WTC11 (cell line): ENCODE results near the gene USP47. TPM values are rescaled to one million over a fixed set of nuclear protein-coding genes. Genes with fewer than 3 reads are reported as not detected.

Source experiments
- ATAC-seq: fragments of 200-7000 bp; cut with Tn5 transposase; 2 replicates; pipeline ENCODE4 v1.10.0; 2021; ENCODE audit warnings: mild to moderate bottlenecking, moderate library complexity
- CTCF ChIA-PET: fragments of 300-600 bp; sonication (Branson Sonifier 250); formaldehyde crosslinking; loops from one replicate; lab custom pipeline; 2021; ENCODE audit warnings: antibody characterized with exemption; lab: Charles Lee
- POLR2A ChIA-PET: fragments of 350-600 bp; sonication (Branson Sonifier 250); formaldehyde crosslinking; loops from one replicate; lab custom pipeline; 2021; ENCODE audit warnings: antibody characterized with exemption; lab: Charles Lee
- DNase-seq: peaks from one replicate; pipeline ENCODE4 v3.0.0; 2021; ENCODE audit warnings: low spot score
- H3K27ac Mint-ChIP-seq: 2 replicates; pipeline ENCODE4 v1.8.0; 2021; ENCODE audit warnings: mixed read lengths
- H3K27me3 Mint-ChIP-seq: 2 replicates; pipeline ENCODE4 v1.8.0; 2021; ENCODE audit warnings: low read depth, mild to moderate bottlenecking, moderate library complexity, mixed read lengths
- H3K36me3 Mint-ChIP-seq: 2 replicates; pipeline ENCODE4 v1.8.0; 2021; ENCODE audit warnings: mixed read lengths
- H3K4me1 Mint-ChIP-seq: 2 replicates; pipeline ENCODE4 v1.8.0; 2022; ENCODE audit warnings: mixed read lengths
- H3K4me3 Mint-ChIP-seq: 2 replicates; pipeline ENCODE4 v1.8.0; 2021; ENCODE audit warnings: mild to moderate bottlenecking, moderate library complexity, mixed read lengths
- H3K9me3 Mint-ChIP-seq: 2 replicates; pipeline ENCODE4 v1.8.0; 2021; ENCODE audit warnings: mixed read lengths
- ATF1 ChIP-seq: sonication (generic); formaldehyde crosslinking; IDR thresholded peaks from 2 replicates; pipeline ENCODE4 v1.8.1; 2023; ENCODE audit warnings: mild to moderate bottlenecking, moderate library complexity, missing genetic modification reagents
- CREM ChIP-seq: sonication (generic); formaldehyde crosslinking; IDR thresholded peaks from 2 replicates; pipeline ENCODE4 v1.8.1; 2022; ENCODE audit warnings: mild to moderate bottlenecking, missing genetic modification reagents, moderate library complexity
- FOXJ3 ChIP-seq: sonication (generic); formaldehyde crosslinking; IDR thresholded peaks from 2 replicates; pipeline ENCODE4 v1.9.0; 2021; ENCODE audit warnings: missing genetic modification reagents, mild to moderate bottlenecking, borderline replicate concordance
- FOXK1 ChIP-seq: sonication (generic); formaldehyde crosslinking; IDR thresholded peaks from 2 replicates; pipeline ENCODE4 v1.8.0; 2022; ENCODE audit warnings: mild to moderate bottlenecking, moderate library complexity, missing genetic modification reagents
- GABPB1 ChIP-seq: sonication (generic); formaldehyde crosslinking; IDR thresholded peaks from 2 replicates; pipeline ENCODE4 v1.8.1; 2023; ENCODE audit warnings: mild to moderate bottlenecking, missing genetic modification reagents
- GTF2I ChIP-seq: fragments of 250-450 bp; sonication (Bioruptor Pico); conservative IDR thresholded peaks from 2 replicates; pipeline ENCODE4 v1.4.0; 2021; ENCODE audit warnings: mild to moderate bottlenecking
- NFATC4 ChIP-seq: fragments of 250-450 bp; sonication (Bioruptor Pico); IDR thresholded peaks from 2 replicates; pipeline ENCODE4 v1.9.0; 2021; ENCODE audit warnings: mild to moderate bottlenecking
- RORB ChIP-seq: fragments of 250-450 bp; sonication (Bioruptor Pico); IDR thresholded peaks from 2 replicates; pipeline ENCODE4 v1.9.0; 2021; ENCODE audit warnings: mild to moderate bottlenecking
- SOX15 ChIP-seq: fragments of 250-450 bp; sonication (Bioruptor Pico); IDR thresholded peaks from 2 replicates; pipeline ENCODE4 v1.9.0; 2021; ENCODE audit warnings: mild to moderate bottlenecking
- ZNF121 ChIP-seq: sonication (generic); formaldehyde crosslinking; IDR thresholded peaks from 2 replicates; pipeline ENCODE4 v1.8.0; 2023; ENCODE audit warnings: missing genetic modification reagents
- ZNF138 ChIP-seq: sonication (generic); formaldehyde crosslinking; conservative IDR thresholded peaks from 2 replicates; pipeline ENCODE4 v1.8.1; 2022; ENCODE audit warnings: mild to moderate bottlenecking, moderate library complexity, missing genetic modification reagents
- ZNF263 ChIP-seq: sonication (generic); formaldehyde crosslinking; IDR thresholded peaks from 2 replicates; pipeline ENCODE4 v1.8.1; 2022; ENCODE audit warnings: low read depth, mild to moderate bottlenecking, moderate library complexity, missing genetic modification reagents
- total RNA-seq: library from RNA; stranded (reverse); gene quantifications from 3 replicates; pipeline ENCODE4 v1.2.3, GENCODE V29; 2021
- TF ChIP-seq, protein P1 (sequence below): sonication (generic); formaldehyde crosslinking; IDR thresholded peaks from 2 replicates; pipeline ENCODE4 v1.8.0; 2022; ENCODE audit warnings: missing genetic modification reagents
- TF ChIP-seq, protein P2 (sequence below): sonication (generic); formaldehyde crosslinking; IDR thresholded peaks from 2 replicates; pipeline ENCODE4 v1.8.1; 2023; ENCODE audit warnings: mild to moderate bottlenecking, missing genetic modification reagents, moderate library complexity
- TF ChIP-seq, protein P3 (sequence below): fragments of 250-450 bp; sonication (Bioruptor Pico); IDR thresholded peaks from 2 replicates; pipeline ENCODE4 v1.8.0; 2021; ENCODE audit warnings: mild to moderate bottlenecking
- TF ChIP-seq, protein P4 (sequence below): sonication (generic); formaldehyde crosslinking; IDR thresholded peaks from 2 replicates; pipeline ENCODE4 v1.8.1; 2023; ENCODE audit warnings: mild to moderate bottlenecking, moderate library complexity, missing genetic modification reagents
- TF ChIP-seq, protein P5 (sequence below): sonication (generic); formaldehyde crosslinking; IDR thresholded peaks from 2 replicates; pipeline ENCODE4 v1.8.1; 2022; ENCODE audit warnings: low read depth, missing genetic modification reagents, borderline replicate concordance
- TF ChIP-seq, protein P6 (sequence below): fragments of 250-450 bp; sonication (Bioruptor Pico); IDR thresholded peaks from 2 replicates; pipeline ENCODE4 v2.1.2; 2022; ENCODE audit warnings: mild to moderate bottlenecking, moderate library complexity

USP47 gene
- total RNA-seq, 1 experiment from 2014 or later: 19.7 TPM

DNA sequence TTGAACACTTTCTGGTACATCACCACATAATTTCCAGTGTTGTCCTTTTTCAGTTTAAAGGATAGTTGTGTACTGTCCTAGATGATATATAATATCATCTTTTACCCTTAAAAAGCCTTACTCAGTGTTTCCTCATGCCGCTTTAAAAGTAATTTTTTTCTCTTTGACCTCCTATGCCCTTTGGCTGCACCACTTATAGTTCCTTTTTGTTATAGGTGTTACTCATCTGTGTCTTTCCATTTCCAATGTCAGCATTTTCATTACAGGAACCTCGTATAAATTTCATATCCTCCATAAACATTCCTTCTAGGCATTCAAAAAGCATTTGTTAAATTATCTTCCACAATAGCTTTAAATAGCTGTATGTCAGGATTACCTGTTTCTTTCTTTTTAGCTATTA lies 40.8 kb downstream of the USP47 start (continued):
- TF ChIP-seq, protein P1, sequence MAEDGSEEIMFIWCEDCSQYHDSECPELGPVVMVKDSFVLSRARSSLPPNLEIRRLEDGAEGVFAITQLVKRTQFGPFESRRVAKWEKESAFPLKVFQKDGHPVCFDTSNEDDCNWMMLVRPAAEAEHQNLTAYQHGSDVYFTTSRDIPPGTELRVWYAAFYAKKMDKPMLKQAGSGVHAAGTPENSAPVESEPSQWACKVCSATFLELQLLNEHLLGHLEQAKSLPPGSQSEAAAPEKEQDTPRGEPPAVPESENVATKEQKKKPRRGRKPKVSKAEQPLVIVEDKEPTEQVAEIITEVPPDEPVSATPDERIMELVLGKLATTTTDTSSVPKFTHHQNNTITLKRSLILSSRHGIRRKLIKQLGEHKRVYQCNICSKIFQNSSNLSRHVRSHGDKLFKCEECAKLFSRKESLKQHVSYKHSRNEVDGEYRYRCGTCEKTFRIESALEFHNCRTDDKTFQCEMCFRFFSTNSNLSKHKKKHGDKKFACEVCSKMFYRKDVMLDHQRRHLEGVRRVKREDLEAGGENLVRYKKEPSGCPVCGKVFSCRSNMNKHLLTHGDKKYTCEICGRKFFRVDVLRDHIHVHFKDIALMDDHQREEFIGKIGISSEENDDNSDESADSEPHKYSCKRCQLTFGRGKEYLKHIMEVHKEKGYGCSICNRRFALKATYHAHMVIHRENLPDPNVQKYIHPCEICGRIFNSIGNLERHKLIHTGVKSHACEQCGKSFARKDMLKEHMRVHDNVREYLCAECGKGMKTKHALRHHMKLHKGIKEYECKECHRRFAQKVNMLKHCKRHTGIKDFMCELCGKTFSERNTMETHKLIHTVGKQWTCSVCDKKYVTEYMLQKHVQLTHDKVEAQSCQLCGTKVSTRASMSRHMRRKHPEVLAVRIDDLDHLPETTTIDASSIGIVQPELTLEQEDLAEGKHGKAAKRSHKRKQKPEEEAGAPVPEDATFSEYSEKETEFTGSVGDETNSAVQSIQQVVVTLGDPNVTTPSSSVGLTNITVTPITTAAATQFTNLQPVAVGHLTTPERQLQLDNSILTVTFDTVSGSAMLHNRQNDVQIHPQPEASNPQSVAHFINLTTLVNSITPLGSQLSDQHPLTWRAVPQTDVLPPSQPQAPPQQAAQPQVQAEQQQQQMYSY: no peak
- no peak for TF ChIP-seq FOXJ3 (CRISPR knock-in tag)
- TF ChIP-seq, protein P2, sequence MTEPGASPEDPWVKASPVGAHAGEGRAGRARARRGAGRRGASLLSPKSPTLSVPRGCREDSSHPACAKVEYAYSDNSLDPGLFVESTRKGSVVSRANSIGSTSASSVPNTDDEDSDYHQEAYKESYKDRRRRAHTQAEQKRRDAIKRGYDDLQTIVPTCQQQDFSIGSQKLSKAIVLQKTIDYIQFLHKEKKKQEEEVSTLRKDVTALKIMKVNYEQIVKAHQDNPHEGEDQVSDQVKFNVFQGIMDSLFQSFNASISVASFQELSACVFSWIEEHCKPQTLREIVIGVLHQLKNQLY (CRISPR knock-in tag): no peak
- TF ChIP-seq, protein P3, sequence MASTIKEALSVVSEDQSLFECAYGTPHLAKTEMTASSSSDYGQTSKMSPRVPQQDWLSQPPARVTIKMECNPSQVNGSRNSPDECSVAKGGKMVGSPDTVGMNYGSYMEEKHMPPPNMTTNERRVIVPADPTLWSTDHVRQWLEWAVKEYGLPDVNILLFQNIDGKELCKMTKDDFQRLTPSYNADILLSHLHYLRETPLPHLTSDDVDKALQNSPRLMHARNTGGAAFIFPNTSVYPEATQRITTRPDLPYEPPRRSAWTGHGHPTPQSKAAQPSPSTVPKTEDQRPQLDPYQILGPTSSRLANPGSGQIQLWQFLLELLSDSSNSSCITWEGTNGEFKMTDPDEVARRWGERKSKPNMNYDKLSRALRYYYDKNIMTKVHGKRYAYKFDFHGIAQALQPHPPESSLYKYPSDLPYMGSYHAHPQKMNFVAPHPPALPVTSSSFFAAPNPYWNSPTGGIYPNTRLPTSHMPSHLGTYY: no peak
- no peak for TF ChIP-seq GTF2I
- TF ChIP-seq GABPB1 (CRISPR knock-in tag): no peak

DNA sequence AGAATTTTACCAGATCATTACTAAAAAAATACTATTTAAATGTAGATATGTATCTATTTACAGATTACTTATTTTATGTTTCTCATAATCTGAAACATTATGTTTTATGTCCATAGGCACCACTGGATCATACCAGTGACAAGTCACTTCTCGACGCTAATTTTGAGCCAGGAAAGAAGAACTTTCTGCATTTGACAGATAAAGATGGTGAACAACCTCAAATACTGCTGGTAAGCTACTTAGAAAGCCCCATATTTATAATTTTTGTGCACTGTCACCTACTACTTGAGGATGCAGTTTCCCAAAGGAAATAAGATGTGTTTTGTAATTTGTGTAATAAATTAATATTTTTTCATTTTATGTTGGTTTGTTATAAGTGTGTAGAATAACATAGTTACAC lies 42.6 kb downstream of the USP47 start:
- Mint-ChIP-seq H3K27ac (no peak overlapping the region), H3K4me3 (no peak overlapping the region), H3K9me3 (no peaks in the 10 kb centered on the region), H3K27me3 (no peaks in the 10 kb centered on the region), H3K4me1 (0 out of 2 replicates have a peak, but pooled peaks cover 3% of the 10 kb centered on the region), H3K36me3 (peaks cover 31% of the 10 kb centered on the region)
- DNase-seq (no peak), ATAC-seq (no peak)
- ChIA-PET CTCF (no interaction called here), POLR2A (no interaction called here)
- TF ChIP-seq NFATC4 (CRISPR knock-in tag) (no peak), CREM (CRISPR knock-in tag) (no peak), SOX15 (CRISPR knock-in tag) (no peak), FOXK1 (CRISPR knock-in tag) (no peak), ZNF121 (CRISPR knock-in tag) (no peak), ZNF138 (CRISPR knock-in tag) (no peak), ZNF263 (no peak), RORB (CRISPR knock-in tag) (no peak), ATF1 (no peak)
- TF ChIP-seq, protein P4, sequence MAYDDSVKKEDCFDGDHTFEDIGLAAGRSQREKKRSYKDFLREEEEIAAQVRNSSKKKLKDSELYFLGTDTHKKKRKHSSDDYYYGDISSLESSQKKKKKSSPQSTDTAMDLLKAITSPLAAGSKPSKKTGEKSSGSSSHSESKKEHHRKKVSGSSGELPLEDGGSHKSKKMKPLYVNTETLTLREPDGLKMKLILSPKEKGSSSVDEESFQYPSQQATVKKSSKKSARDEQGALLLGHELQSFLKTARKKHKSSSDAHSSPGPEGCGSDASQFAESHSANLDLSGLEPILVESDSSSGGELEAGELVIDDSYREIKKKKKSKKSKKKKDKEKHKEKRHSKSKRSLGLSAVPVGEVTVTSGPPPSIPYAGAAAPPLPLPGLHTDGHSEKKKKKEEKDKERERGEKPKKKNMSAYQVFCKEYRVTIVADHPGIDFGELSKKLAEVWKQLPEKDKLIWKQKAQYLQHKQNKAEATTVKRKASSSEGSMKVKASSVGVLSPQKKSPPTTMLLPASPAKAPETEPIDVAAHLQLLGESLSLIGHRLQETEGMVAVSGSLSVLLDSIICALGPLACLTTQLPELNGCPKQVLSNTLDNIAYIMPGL: no peak
- TF ChIP-seq, protein P5, sequence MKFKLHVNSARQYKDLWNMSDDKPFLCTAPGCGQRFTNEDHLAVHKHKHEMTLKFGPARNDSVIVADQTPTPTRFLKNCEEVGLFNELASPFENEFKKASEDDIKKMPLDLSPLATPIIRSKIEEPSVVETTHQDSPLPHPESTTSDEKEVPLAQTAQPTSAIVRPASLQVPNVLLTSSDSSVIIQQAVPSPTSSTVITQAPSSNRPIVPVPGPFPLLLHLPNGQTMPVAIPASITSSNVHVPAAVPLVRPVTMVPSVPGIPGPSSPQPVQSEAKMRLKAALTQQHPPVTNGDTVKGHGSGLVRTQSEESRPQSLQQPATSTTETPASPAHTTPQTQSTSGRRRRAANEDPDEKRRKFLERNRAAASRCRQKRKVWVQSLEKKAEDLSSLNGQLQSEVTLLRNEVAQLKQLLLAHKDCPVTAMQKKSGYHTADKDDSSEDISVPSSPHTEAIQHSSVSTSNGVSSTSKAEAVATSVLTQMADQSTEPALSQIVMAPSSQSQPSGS (CRISPR knock-in tag): no peak
- TF ChIP-seq, protein P6, sequence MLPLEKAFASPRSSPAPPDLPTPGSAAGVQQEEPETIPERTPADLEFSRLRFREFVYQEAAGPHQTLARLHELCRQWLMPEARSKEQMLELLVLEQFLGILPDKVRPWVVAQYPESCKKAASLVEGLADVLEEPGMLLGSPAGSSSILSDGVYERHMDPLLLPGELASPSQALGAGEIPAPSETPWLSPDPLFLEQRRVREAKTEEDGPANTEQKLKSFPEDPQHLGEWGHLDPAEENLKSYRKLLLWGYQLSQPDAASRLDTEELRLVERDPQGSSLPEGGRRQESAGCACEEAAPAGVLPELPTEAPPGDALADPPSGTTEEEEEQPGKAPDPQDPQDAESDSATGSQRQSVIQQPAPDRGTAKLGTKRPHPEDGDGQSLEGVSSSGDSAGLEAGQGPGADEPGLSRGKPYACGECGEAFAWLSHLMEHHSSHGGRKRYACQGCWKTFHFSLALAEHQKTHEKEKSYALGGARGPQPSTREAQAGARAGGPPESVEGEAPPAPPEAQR (CRISPR knock-in tag): no peak
